ENCODE data around the gene AGAP1.

The AGAP1 gene

GRCh38 chr2:236155406-236155805, 661.6 kb downstream of the AGAP1 start:
- Histone ChIP-seq H3K9ac (ENCODE audit: low read length) (no peak overlapping the region), H3K36me3 (ENCODE audit: control insufficient read depth, insufficient read depth, low read length) (no peaks in the 10 kb centered on the region), H3K9me3 (ENCODE audit: control insufficient read depth, low read length) (no peaks in the 10 kb centered on the region), H3K27me3 (ENCODE audit: control insufficient read depth, insufficient read depth, low read length) (peaks cover 36% of the 10 kb centered on the region), H3K4me1 (ENCODE audit: control insufficient read depth, insufficient read depth, low read length) (no peaks in the 10 kb centered on the region), H3K4me3 (ENCODE audit: low read length) (no peak overlapping the region)

- Histone ChIP-seq H3K36me3 (ENCODE audit: control insufficient read depth, insufficient read depth, low read length) (no peaks in the 10 kb centered on the region), H3K9me3 (ENCODE audit: control insufficient read depth, low read length) (no peaks in the 10 kb centered on the region), H3K27me3 (ENCODE audit: control insufficient read depth, insufficient read depth, low read length) (peaks cover 45% of the 10 kb centered on the region), H3K4me1 (ENCODE audit: control insufficient read depth, insufficient read depth, low read length) (no peaks in the 10 kb centered on the region), H3K4me3 (ENCODE audit: low read length) (no peak overlapping the region), H3K9ac (ENCODE audit: low read length) (no peak overlapping the region)
These were observed 662.4 kb downstream of the AGAP1 start for GRCh38 chr2:236156095-236156859.

- no peaks in the 10 kb centered on the region for H3K4me1 ChIP-seq (ENCODE audit: control insufficient read depth, insufficient read depth, low read length)
- no peaks in the 10 kb centered on the region for H3K36me3 ChIP-seq (ENCODE audit: control insufficient read depth, insufficient read depth, low read length)
- H3K27me3 ChIP-seq (ENCODE audit: control insufficient read depth, insufficient read depth, low read length): peaks cover 50% of the 10 kb centered on the region
These were observed 663.0 kb downstream of the AGAP1 start for GRCh38 chr2:236156860-236157194.

GRCh38 chr2:236157366-236157765, 663.5 kb downstream of the AGAP1 start:
- Histone ChIP-seq H3K27me3 (ENCODE audit: control insufficient read depth, insufficient read depth, low read length) (peaks cover 56% of the 10 kb centered on the region), H3K4me3 (ENCODE audit: low read length) (no peak overlapping the region), H3K36me3 (ENCODE audit: control insufficient read depth, insufficient read depth, low read length) (no peaks in the 10 kb centered on the region), H3K9me3 (ENCODE audit: control insufficient read depth, low read length) (no peaks in the 10 kb centered on the region), H3K4me1 (ENCODE audit: control insufficient read depth, insufficient read depth, low read length) (no peaks in the 10 kb centered on the region), H3K9ac (ENCODE audit: low read length) (no peak overlapping the region)

More at GRCh38 chr2:236156860-236157194, 663.0 kb downstream of the AGAP1 start:
- Histone ChIP-seq H3K9ac (ENCODE audit: low read length) (no peak overlapping the region), H3K9me3 (ENCODE audit: control insufficient read depth, low read length) (no peaks in the 10 kb centered on the region), H3K4me3 (ENCODE audit: low read length) (no peak overlapping the region)

- H3K9me3 ChIP-seq (ENCODE audit: control insufficient read depth, low read length): no peaks in the 10 kb centered on the region
- no peaks in the 10 kb centered on the region for H3K36me3 ChIP-seq (ENCODE audit: control insufficient read depth, insufficient read depth, low read length)
- peaks cover 62% of the 10 kb centered on the region for H3K27me3 ChIP-seq (ENCODE audit: control insufficient read depth, insufficient read depth, low read length)
- no peak overlapping the region for H3K9ac ChIP-seq (ENCODE audit: low read length)
- H3K4me1 ChIP-seq (ENCODE audit: control insufficient read depth, insufficient read depth, low read length): no peaks in the 10 kb centered on the region
- no peak overlapping the region for H3K4me3 ChIP-seq (ENCODE audit: low read length)
These were observed 664.1 kb downstream of the AGAP1 start for GRCh38 chr2:236157815-236158498.

GRCh38 chr2:236158969-236159777, 665.3 kb downstream of the AGAP1 start:
- no peaks in the 10 kb centered on the region for H3K9me3 ChIP-seq (ENCODE audit: control insufficient read depth, low read length)
- H3K9ac ChIP-seq (ENCODE audit: low read length): no peak overlapping the region
- no peak overlapping the region for H3K4me3 ChIP-seq (ENCODE audit: low read length)
- peaks cover 74% of the 10 kb centered on the region for H3K27me3 ChIP-seq (ENCODE audit: control insufficient read depth, insufficient read depth, low read length)
- no peaks in the 10 kb centered on the region for H3K36me3 ChIP-seq (ENCODE audit: control insufficient read depth, insufficient read depth, low read length)
- H3K4me1 ChIP-seq (ENCODE audit: control insufficient read depth, insufficient read depth, low read length): peaks cover 10% of the 10 kb centered on the region

- Histone ChIP-seq H3K4me1 (ENCODE audit: control insufficient read depth, insufficient read depth, low read length) (peaks cover 16% of the 10 kb centered on the region), H3K9ac (ENCODE audit: low read length) (no peak overlapping the region), H3K9me3 (ENCODE audit: control insufficient read depth, low read length) (no peaks in the 10 kb centered on the region), H3K4me3 (ENCODE audit: low read length) (no peak overlapping the region), H3K27me3 (ENCODE audit: control insufficient read depth, insufficient read depth, low read length) (peaks cover 80% of the 10 kb centered on the region), H3K36me3 (ENCODE audit: control insufficient read depth, insufficient read depth, low read length) (no peaks in the 10 kb centered on the region)
These were observed 665.9 kb downstream of the AGAP1 start for GRCh38 chr2:236159778-236160170.

- Histone ChIP-seq H3K36me3 (ENCODE audit: control insufficient read depth, insufficient read depth, low read length) (no peaks in the 10 kb centered on the region), H3K4me1 (ENCODE audit: control insufficient read depth, insufficient read depth, low read length) (peaks cover 18% of the 10 kb centered on the region), H3K9ac (ENCODE audit: low read length) (no peak overlapping the region), H3K9me3 (ENCODE audit: control insufficient read depth, low read length) (no peaks in the 10 kb centered on the region), H3K27me3 (ENCODE audit: control insufficient read depth, insufficient read depth, low read length) (peaks cover 87% of the 10 kb centered on the region), H3K4me3 (ENCODE audit: low read length) (no peak overlapping the region)
These were observed 666.7 kb downstream of the AGAP1 start for GRCh38 chr2:236160366-236161081.

GRCh38 chr2:236161082-236161462, 667.2 kb downstream of the AGAP1 start:
- Histone ChIP-seq H3K9me3 (ENCODE audit: control insufficient read depth, low read length) (no peaks in the 10 kb centered on the region), H3K36me3 (ENCODE audit: control insufficient read depth, insufficient read depth, low read length) (no peaks in the 10 kb centered on the region), H3K27me3 (ENCODE audit: control insufficient read depth, insufficient read depth, low read length) (peaks cover 93% of the 10 kb centered on the region), H3K4me1 (ENCODE audit: control insufficient read depth, insufficient read depth, low read length) (peaks cover 23% of the 10 kb centered on the region), H3K4me3 (ENCODE audit: low read length) (no peak overlapping the region), H3K9ac (ENCODE audit: low read length) (no peak overlapping the region)

GRCh38 chr2:236161531-236161930, 667.7 kb downstream of the AGAP1 start:
- Histone ChIP-seq H3K9ac (ENCODE audit: low read length) (no peak overlapping the region), H3K4me1 (ENCODE audit: control insufficient read depth, insufficient read depth, low read length) (peaks cover 27% of the 10 kb centered on the region), H3K9me3 (ENCODE audit: control insufficient read depth, low read length) (no peaks in the 10 kb centered on the region), H3K4me3 (ENCODE audit: low read length) (no peak overlapping the region), H3K36me3 (ENCODE audit: control insufficient read depth, insufficient read depth, low read length) (no peaks in the 10 kb centered on the region), H3K27me3 (ENCODE audit: control insufficient read depth, insufficient read depth, low read length) (peaks cover 93% of the 10 kb centered on the region)

GRCh38 chr2:236162031-236162845, 668.4 kb downstream of the AGAP1 start:
- H3K4me3 ChIP-seq (ENCODE audit: low read length): no peak overlapping the region
- no peak overlapping the region for H3K9ac ChIP-seq (ENCODE audit: low read length)
- no peaks in the 10 kb centered on the region for H3K9me3 ChIP-seq (ENCODE audit: control insufficient read depth, low read length)
- H3K36me3 ChIP-seq (ENCODE audit: control insufficient read depth, insufficient read depth, low read length): no peaks in the 10 kb centered on the region
- H3K4me1 ChIP-seq (ENCODE audit: control insufficient read depth, insufficient read depth, low read length): peaks cover 34% of the 10 kb centered on the region
- peaks cover 98% of the 10 kb centered on the region for H3K27me3 ChIP-seq (ENCODE audit: control insufficient read depth, insufficient read depth, low read length)

Data from mucosa of stomach (tissue), 1 donor.